Neural progenitor cell (in vitro differentiated cells): ENCODE measurements around the gene TNFRSF14.

Source experiments
- CTCF ChIP-seq: fragments of 200-600 bp; sonication (generic); IDR thresholded peaks from 2 replicates; pipeline ENCODE4 v1.5.1; 2017; ENCODE audit warnings: antibody characterized with exemption, mild to moderate bottlenecking
- EZH2 ChIP-seq: fragments of 200-600 bp; sonication (generic); IDR thresholded peaks from 2 replicates; pipeline ENCODE4 v1.6.1; 2017; ENCODE audit warnings: antibody characterized with exemption, mild to moderate bottlenecking, moderate library complexity

GRCh38 chr1:2564815-2565374, 8.7 kb downstream of the TNFRSF14 start:
- TF ChIP-seq CTCF (no peak), EZH2 (no peak)
